ENCODE results near the gene FAM83C.

The FAM83C gene

GRCh38 chr20:35302421-35303335 lies 10.5 kb upstream of the FAM83C start:
- no peak overlapping the region for H3K27ac ChIP-seq (ENCODE audit: low read depth, low read length)
- no peaks in the 10 kb centered on the region for H3K27me3 ChIP-seq (ENCODE audit: control insufficient read depth, insufficient read depth, low read length)
- no peak overlapping the region for H3K9ac ChIP-seq (ENCODE audit: low read length)
- H3K36me3 ChIP-seq (ENCODE audit: control insufficient read depth, insufficient read depth, low read length) = no peaks in the 10 kb centered on the region
- H3K4me1 ChIP-seq (ENCODE audit: control insufficient read depth, insufficient read depth, low read length) = peaks cover 15% of the 10 kb centered on the region
- no peak overlapping the region for H3K4me3 ChIP-seq (ENCODE audit: low read length)

GRCh38 chr20:35301426-35301825 lies 9.2 kb upstream of the FAM83C start:
- Histone ChIP-seq H3K4me1 (ENCODE audit: control insufficient read depth, insufficient read depth, low read length) (peaks cover 3% of the 10 kb centered on the region), H3K36me3 (ENCODE audit: control insufficient read depth, insufficient read depth, low read length) (no peaks in the 10 kb centered on the region), H3K4me3 (ENCODE audit: low read length) (no peak overlapping the region), H3K27me3 (ENCODE audit: control insufficient read depth, insufficient read depth, low read length) (no peaks in the 10 kb centered on the region), H3K9ac (ENCODE audit: low read length) (no peak overlapping the region), H3K27ac (ENCODE audit: low read depth, low read length) (no peak overlapping the region)

- peaks cover 2% of the 10 kb centered on the region for H3K4me1 ChIP-seq (ENCODE audit: control insufficient read depth, insufficient read depth, low read length)
- no peak overlapping the region for H3K9ac ChIP-seq (ENCODE audit: low read length)
- no peak overlapping the region for H3K4me3 ChIP-seq (ENCODE audit: low read length)
Measured at GRCh38 chr20:35300469-35301262, 8.4 kb upstream of the FAM83C start.

GRCh38 chr20:35299780-35300179 lies 7.6 kb upstream of the FAM83C start:
- H3K27me3 ChIP-seq (ENCODE audit: control insufficient read depth, insufficient read depth, low read length) = no peaks in the 10 kb centered on the region
- peaks cover 2% of the 10 kb centered on the region for H3K4me1 ChIP-seq (ENCODE audit: control insufficient read depth, insufficient read depth, low read length)
- H3K36me3 ChIP-seq (ENCODE audit: control insufficient read depth, insufficient read depth, low read length) = no peaks in the 10 kb centered on the region
- H3K27ac ChIP-seq (ENCODE audit: low read depth, low read length) = no peak overlapping the region
- no peak overlapping the region for H3K9ac ChIP-seq (ENCODE audit: low read length)
- no peak overlapping the region for H3K4me3 ChIP-seq (ENCODE audit: low read length)

More at GRCh38 chr20:35300469-35301262, 8.4 kb upstream of the FAM83C start:
- no peaks in the 10 kb centered on the region for H3K36me3 ChIP-seq (ENCODE audit: control insufficient read depth, insufficient read depth, low read length)
- H3K27me3 ChIP-seq (ENCODE audit: control insufficient read depth, insufficient read depth, low read length) = no peaks in the 10 kb centered on the region
- H3K27ac ChIP-seq (ENCODE audit: low read depth, low read length) = no peak overlapping the region

GRCh38 chr20:35298264-35298663 lies 6.0 kb upstream of the FAM83C start:
- Histone ChIP-seq H3K4me1 (ENCODE audit: control insufficient read depth, insufficient read depth, low read length) (peaks cover 2% of the 10 kb centered on the region), H3K27ac (ENCODE audit: low read depth, low read length) (no peak overlapping the region), H3K36me3 (ENCODE audit: control insufficient read depth, insufficient read depth, low read length) (no peaks in the 10 kb centered on the region), H3K9ac (ENCODE audit: low read length) (no peak overlapping the region), H3K27me3 (ENCODE audit: control insufficient read depth, insufficient read depth, low read length) (peaks cover 2% of the 10 kb centered on the region), H3K4me3 (ENCODE audit: low read length) (no peak overlapping the region)

- H3K27me3 ChIP-seq (ENCODE audit: control insufficient read depth, insufficient read depth, low read length) = peaks cover 2% of the 10 kb centered on the region
- H3K4me1 ChIP-seq (ENCODE audit: control insufficient read depth, insufficient read depth, low read length) = no peaks in the 10 kb centered on the region
- H3K27ac ChIP-seq (ENCODE audit: low read depth, low read length) = no peak overlapping the region
- no peak overlapping the region for H3K4me3 ChIP-seq (ENCODE audit: low read length)
- H3K9ac ChIP-seq (ENCODE audit: low read length) = no peak overlapping the region
- no peaks in the 10 kb centered on the region for H3K36me3 ChIP-seq (ENCODE audit: control insufficient read depth, insufficient read depth, low read length)
Measured at GRCh38 chr20:35297740-35298139, 5.5 kb upstream of the FAM83C start.

- Histone ChIP-seq H3K27me3 (ENCODE audit: control insufficient read depth, insufficient read depth, low read length) (peaks cover 2% of the 10 kb centered on the region), H3K36me3 (ENCODE audit: control insufficient read depth, insufficient read depth, low read length) (no peaks in the 10 kb centered on the region), H3K9ac (ENCODE audit: low read length) (no peak overlapping the region), H3K4me1 (ENCODE audit: control insufficient read depth, insufficient read depth, low read length) (no peaks in the 10 kb centered on the region), H3K27ac (ENCODE audit: low read depth, low read length) (no peak overlapping the region), H3K4me3 (ENCODE audit: low read length) (no peak overlapping the region)
Measured at GRCh38 chr20:35297155-35297554, 4.9 kb upstream of the FAM83C start.

GRCh38 chr20:35296101-35296554 lies 3.9 kb upstream of the FAM83C start:
- Histone ChIP-seq H3K27me3 (ENCODE audit: control insufficient read depth, insufficient read depth, low read length) (peaks cover 2% of the 10 kb centered on the region), H3K4me1 (ENCODE audit: control insufficient read depth, insufficient read depth, low read length) (no peaks in the 10 kb centered on the region), H3K9ac (ENCODE audit: low read length) (no peak overlapping the region), H3K36me3 (ENCODE audit: control insufficient read depth, insufficient read depth, low read length) (no peaks in the 10 kb centered on the region), H3K27ac (ENCODE audit: low read depth, low read length) (no peak overlapping the region), H3K4me3 (ENCODE audit: low read length) (no peak overlapping the region)

- Histone ChIP-seq H3K4me1 (ENCODE audit: control insufficient read depth, insufficient read depth, low read length) (no peaks in the 10 kb centered on the region), H3K27me3 (ENCODE audit: control insufficient read depth, insufficient read depth, low read length) (peaks cover 2% of the 10 kb centered on the region), H3K4me3 (ENCODE audit: low read length) (no peak overlapping the region), H3K9ac (ENCODE audit: low read length) (no peak overlapping the region), H3K36me3 (ENCODE audit: control insufficient read depth, insufficient read depth, low read length) (no peaks in the 10 kb centered on the region), H3K27ac (ENCODE audit: low read depth, low read length) (no peak overlapping the region)
Measured at GRCh38 chr20:35295674-35296073, 3.4 kb upstream of the FAM83C start.

- H3K4me3 ChIP-seq (ENCODE audit: low read length) = no peak overlapping the region
- no peak overlapping the region for H3K27ac ChIP-seq (ENCODE audit: low read depth, low read length)
- no peak overlapping the region for H3K9ac ChIP-seq (ENCODE audit: low read length)
- no peaks in the 10 kb centered on the region for H3K4me1 ChIP-seq (ENCODE audit: control insufficient read depth, insufficient read depth, low read length)
- H3K36me3 ChIP-seq (ENCODE audit: control insufficient read depth, insufficient read depth, low read length) = no peaks in the 10 kb centered on the region
- H3K27me3 ChIP-seq (ENCODE audit: control insufficient read depth, insufficient read depth, low read length) = peaks cover 2% of the 10 kb centered on the region
Measured at GRCh38 chr20:35295058-35295457, 2.8 kb upstream of the FAM83C start.

- Histone ChIP-seq H3K9ac (ENCODE audit: low read length) (no peak overlapping the region), H3K27me3 (ENCODE audit: control insufficient read depth, insufficient read depth, low read length) (peaks cover 2% of the 10 kb centered on the region), H3K27ac (ENCODE audit: low read depth, low read length) (no peak overlapping the region), H3K4me1 (ENCODE audit: control insufficient read depth, insufficient read depth, low read length) (no peaks in the 10 kb centered on the region), H3K4me3 (ENCODE audit: low read length) (no peak overlapping the region), H3K36me3 (ENCODE audit: control insufficient read depth, insufficient read depth, low read length) (no peaks in the 10 kb centered on the region)
Measured at GRCh38 chr20:35294293-35294685, 2.1 kb upstream of the FAM83C start.

Data from rectal smooth muscle tissue (tissue), 1 donor.